ENCODE results near the gene IMMP2L.

The IMMP2L gene

DNA sequence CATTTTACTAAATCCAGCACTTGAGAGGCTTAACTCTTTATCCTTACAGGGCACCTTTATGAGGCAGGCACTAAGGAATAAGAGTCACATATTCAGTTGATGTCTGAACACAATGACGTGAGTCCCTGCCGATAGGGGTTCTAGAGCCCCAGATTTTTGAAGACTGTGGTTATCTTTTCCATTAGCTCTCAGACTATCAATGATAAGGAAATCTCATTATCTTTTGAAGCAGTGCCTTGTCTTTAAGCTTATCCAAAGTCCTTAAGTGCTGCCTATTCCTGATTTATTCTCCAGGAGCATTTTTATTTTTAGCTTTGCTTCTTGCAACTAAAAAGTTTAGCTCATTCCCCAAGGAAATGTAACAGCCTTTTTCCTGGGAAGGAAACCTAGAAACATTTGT, 915.5 kb downstream of the IMMP2L start:
- TF ChIP-seq, protein P1, sequence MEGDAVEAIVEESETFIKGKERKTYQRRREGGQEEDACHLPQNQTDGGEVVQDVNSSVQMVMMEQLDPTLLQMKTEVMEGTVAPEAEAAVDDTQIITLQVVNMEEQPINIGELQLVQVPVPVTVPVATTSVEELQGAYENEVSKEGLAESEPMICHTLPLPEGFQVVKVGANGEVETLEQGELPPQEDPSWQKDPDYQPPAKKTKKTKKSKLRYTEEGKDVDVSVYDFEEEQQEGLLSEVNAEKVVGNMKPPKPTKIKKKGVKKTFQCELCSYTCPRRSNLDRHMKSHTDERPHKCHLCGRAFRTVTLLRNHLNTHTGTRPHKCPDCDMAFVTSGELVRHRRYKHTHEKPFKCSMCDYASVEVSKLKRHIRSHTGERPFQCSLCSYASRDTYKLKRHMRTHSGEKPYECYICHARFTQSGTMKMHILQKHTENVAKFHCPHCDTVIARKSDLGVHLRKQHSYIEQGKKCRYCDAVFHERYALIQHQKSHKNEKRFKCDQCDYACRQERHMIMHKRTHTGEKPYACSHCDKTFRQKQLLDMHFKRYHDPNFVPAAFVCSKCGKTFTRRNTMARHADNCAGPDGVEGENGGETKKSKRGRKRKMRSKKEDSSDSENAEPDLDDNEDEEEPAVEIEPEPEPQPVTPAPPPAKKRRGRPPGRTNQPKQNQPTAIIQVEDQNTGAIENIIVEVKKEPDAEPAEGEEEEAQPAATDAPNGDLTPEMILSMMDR (conservative IDR thresholded peaks at IDR 0.05; ENCODE audit: low read length), result no peak
- TF ChIP-seq EZH2phosphoT487 (IDR thresholded peaks at IDR 0.05; ENCODE audit: borderline replicate concordance), result no peak
- Histone ChIP-seq H2AFZ (ENCODE audit: low read length) (no peak overlapping the region), H3F3A (ENCODE audit: low read depth) (no peaks in the 10 kb centered on the region), H3K9ac (ENCODE audit: low read depth, low read length, poor library complexity, severe bottlenecking) (no peak overlapping the region), H3K36me3 (ENCODE audit: insufficient read depth, low read length) (no peaks in the 10 kb centered on the region), H3K9me2 (replicated peaks; ENCODE audit: low read depth, low read length) (no peaks in the 10 kb centered on the region), H3K4me3 (ENCODE audit: low read length, poor library complexity, severe bottlenecking) (no peak overlapping the region), H3K27me3 (ENCODE audit: insufficient read depth, low read length, poor library complexity, severe bottlenecking) (no peaks in the 10 kb centered on the region), H3K79me2 (ENCODE audit: insufficient read depth, low read length) (no peaks in the 10 kb centered on the region), H3K9me3 (ENCODE audit: insufficient read depth, low read depth, low read length) (no peaks in the 10 kb centered on the region), H4K20me1 (ENCODE audit: insufficient read depth, low read length, poor library complexity, severe bottlenecking) (no peaks in the 10 kb centered on the region), H3K4me1 (ENCODE audit: insufficient read depth, low read length, poor library complexity, severe bottlenecking) (no peaks in the 10 kb centered on the region), H3K4me2 (ENCODE audit: low read depth, low read length, poor library complexity, severe bottlenecking) (no peak overlapping the region)

GRCh38 chr7:110645616-110646015, 916.7 kb downstream of the IMMP2L start:
- no peak overlapping the region for H3K9ac ChIP-seq (ENCODE audit: low read depth, low read length, poor library complexity, severe bottlenecking)
- H3K27me3 ChIP-seq (ENCODE audit: insufficient read depth, low read length, poor library complexity, severe bottlenecking), result no peaks in the 10 kb centered on the region
- H3K4me3 ChIP-seq (ENCODE audit: low read length, poor library complexity, severe bottlenecking), result no peak overlapping the region
- no peak overlapping the region for H2AFZ ChIP-seq (ENCODE audit: low read length)
- no peaks in the 10 kb centered on the region for H4K20me1 ChIP-seq (ENCODE audit: insufficient read depth, low read length, poor library complexity, severe bottlenecking)
- no peaks in the 10 kb centered on the region for H3K36me3 ChIP-seq (ENCODE audit: insufficient read depth, low read length)
- no peak overlapping the region for H3K4me2 ChIP-seq (ENCODE audit: low read depth, low read length, poor library complexity, severe bottlenecking)
- no peaks in the 10 kb centered on the region for H3K9me3 ChIP-seq (ENCODE audit: insufficient read depth, low read depth, low read length)
- TF ChIP-seq, protein P1 (conservative IDR thresholded peaks at IDR 0.05; ENCODE audit: low read length), result no peak
- TF ChIP-seq EZH2phosphoT487 (IDR thresholded peaks at IDR 0.05; ENCODE audit: borderline replicate concordance), result no peak
- no peaks in the 10 kb centered on the region for H3K9me2 ChIP-seq (replicated peaks; ENCODE audit: low read depth, low read length)
- no peaks in the 10 kb centered on the region for H3K79me2 ChIP-seq (ENCODE audit: insufficient read depth, low read length)
- no peaks in the 10 kb centered on the region for H3K4me1 ChIP-seq (ENCODE audit: insufficient read depth, low read length, poor library complexity, severe bottlenecking)
- no peaks in the 10 kb centered on the region for H3F3A ChIP-seq (ENCODE audit: low read depth)

DNA sequence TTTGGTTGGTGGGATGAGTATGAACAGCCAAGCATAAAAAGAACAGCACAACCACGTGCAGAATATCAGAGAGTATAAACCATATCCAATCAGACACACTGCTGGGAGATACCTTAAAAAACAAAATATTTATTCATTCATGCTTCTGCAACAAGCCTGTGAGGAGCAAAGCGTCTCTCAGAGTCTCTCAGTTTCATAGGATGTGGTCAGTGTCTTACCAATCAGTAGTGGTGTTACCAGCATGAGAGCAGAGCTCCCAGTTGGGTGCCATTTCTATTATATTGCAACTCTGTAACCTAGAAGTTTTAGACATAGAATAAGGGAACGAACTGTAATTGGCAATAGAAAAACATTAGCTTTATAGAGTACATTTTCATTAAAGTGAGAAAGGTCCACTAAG, 917.2 kb downstream of the IMMP2L start:
- Histone ChIP-seq H3K36me3 (ENCODE audit: insufficient read depth, low read length) (no peaks in the 10 kb centered on the region), H3F3A (ENCODE audit: low read depth) (no peaks in the 10 kb centered on the region), H2AFZ (ENCODE audit: low read length) (no peak overlapping the region), H3K9me3 (ENCODE audit: insufficient read depth, low read depth, low read length) (no peaks in the 10 kb centered on the region), H3K27me3 (ENCODE audit: insufficient read depth, low read length, poor library complexity, severe bottlenecking) (no peaks in the 10 kb centered on the region), H3K4me2 (ENCODE audit: low read depth, low read length, poor library complexity, severe bottlenecking) (no peak overlapping the region), H3K9ac (ENCODE audit: low read depth, low read length, poor library complexity, severe bottlenecking) (no peak overlapping the region), H3K79me2 (ENCODE audit: insufficient read depth, low read length) (no peaks in the 10 kb centered on the region), H3K4me3 (ENCODE audit: low read length, poor library complexity, severe bottlenecking) (no peak overlapping the region), H3K4me1 (ENCODE audit: insufficient read depth, low read length, poor library complexity, severe bottlenecking) (no peaks in the 10 kb centered on the region), H4K20me1 (ENCODE audit: insufficient read depth, low read length, poor library complexity, severe bottlenecking) (no peaks in the 10 kb centered on the region), H3K9me2 (replicated peaks; ENCODE audit: low read depth, low read length) (no peaks in the 10 kb centered on the region)
- TF ChIP-seq EZH2phosphoT487 (IDR thresholded peaks at IDR 0.05; ENCODE audit: borderline replicate concordance), result no peak
- TF ChIP-seq, protein P1 (conservative IDR thresholded peaks at IDR 0.05; ENCODE audit: low read length), result no peak

Data from Loucy (cell line).